GM19193 (cell line): Measurements from ENCODE around the gene SEZ6L.

Source experiments
- POLR2A ChIP-seq: IDR thresholded peaks from 4 replicates; pipeline ENCODE4 v1.6.1; 2011; ENCODE audit not compliant: insufficient read depth, insufficient read length; ENCODE audit errors: extremely low read depth

SEZ6L gene

GRCh38 chr22:26357281-26357680 lies 188.0 kb downstream of the SEZ6L start:
- no peak for TF ChIP-seq POLR2A

GRCh38 chr22:26357813-26358212 lies 188.6 kb downstream of the SEZ6L start:
- TF ChIP-seq POLR2A, result no peak

- no peak for TF ChIP-seq POLR2A
Observed at GRCh38 chr22:26359156-26359555, 189.9 kb downstream of the SEZ6L start.

GRCh38 chr22:26360169-26360885 lies 191.1 kb downstream of the SEZ6L start:
- no peak for TF ChIP-seq POLR2A

- no peak for TF ChIP-seq POLR2A
Observed at GRCh38 chr22:26362471-26362870, 193.2 kb downstream of the SEZ6L start.

DNA sequence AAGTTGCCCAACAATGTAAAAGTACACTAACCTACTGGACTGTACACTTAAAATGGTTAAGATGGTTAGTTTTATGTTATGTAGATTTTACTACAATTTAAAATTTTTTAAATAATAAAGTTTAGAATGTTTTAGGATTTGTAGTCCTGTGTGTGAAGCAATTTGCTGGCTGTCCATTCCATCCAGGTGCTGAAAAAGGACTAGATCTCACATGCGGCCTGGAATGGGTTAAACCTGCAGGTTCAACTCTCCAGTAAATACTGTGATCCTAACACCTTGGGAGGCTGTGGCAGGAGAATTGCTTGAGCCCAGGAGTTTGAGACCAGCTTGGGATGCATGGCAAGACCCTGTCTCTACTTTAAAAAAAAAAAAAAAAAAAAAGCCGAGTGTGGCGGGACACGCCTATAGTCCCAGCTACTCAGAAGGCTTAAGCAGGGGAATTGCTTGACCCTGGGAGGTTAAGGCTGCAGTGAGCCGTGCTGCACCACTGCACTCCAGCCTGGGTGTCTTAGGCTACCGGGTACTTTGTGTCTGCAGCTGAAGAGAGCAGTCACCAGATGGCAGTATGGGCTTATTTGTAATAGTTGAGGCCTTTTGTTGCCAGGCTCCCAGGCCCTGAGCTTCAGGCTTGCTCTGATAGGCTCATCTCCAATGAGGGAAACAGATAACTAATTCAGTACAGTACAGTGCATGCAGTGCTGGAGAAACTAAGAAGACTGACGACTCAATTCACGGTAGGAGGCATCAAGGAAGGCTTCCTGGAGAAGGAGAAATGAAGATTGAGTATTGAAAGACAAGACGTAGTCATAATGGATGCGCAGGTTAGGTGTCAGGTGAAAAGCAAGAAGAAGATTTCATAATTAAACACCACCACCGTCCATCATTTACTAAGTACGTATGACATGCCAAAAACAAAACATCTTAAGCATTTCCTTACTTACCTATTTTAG lies 195.1 kb downstream of the SEZ6L start:
- TF ChIP-seq POLR2A, result no peak

DNA sequence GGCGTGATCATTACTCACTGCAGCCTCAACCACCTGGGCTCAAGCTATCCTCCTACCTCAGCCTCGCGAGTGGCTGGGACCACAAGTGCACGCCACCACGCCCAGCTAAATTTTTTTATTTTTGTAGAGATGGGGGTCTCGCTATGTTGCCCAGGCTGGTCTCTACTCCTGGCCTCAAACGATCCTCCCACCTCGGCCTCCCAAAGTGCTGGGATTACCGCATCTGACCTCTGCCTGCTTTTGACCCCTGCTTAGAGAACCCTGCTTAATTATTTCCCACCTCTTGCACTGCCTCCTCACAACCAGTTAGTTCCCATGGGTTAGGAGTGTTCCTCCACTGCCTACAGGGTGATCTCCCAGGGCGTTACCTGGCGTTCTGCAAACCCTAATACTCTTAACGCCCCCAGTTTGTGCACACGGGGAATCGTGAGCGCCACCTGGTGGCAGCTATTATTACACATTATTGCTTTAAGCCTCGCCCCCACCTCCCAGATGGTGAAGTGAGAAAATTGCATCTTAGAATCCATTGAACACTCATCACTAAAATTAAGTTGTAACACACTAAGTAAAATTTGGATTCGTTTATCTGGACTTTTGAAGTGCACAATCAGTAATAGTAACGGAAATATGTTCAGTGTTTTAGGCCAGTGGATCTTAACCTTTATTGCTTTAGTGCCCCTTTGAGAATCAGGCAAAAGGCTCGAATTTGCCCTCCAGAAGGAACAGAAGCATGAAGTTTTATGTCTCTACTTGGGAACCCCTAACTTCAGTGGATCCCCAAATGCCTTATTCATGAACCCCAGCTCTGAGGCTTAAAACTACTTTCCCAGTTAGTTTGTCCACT lies 198.4 kb downstream of the SEZ6L start:
- no peak for TF ChIP-seq POLR2A

GRCh38 chr22:26372890-26373289 lies 203.6 kb downstream of the SEZ6L start:
- no peak for TF ChIP-seq POLR2A

- TF ChIP-seq POLR2A, result no peak
Observed at GRCh38 chr22:26374391-26375026, 205.2 kb downstream of the SEZ6L start.

GRCh38 chr22:26377170-26377830 lies 208.0 kb downstream of the SEZ6L start:
- TF ChIP-seq POLR2A, result no peak

DNA sequence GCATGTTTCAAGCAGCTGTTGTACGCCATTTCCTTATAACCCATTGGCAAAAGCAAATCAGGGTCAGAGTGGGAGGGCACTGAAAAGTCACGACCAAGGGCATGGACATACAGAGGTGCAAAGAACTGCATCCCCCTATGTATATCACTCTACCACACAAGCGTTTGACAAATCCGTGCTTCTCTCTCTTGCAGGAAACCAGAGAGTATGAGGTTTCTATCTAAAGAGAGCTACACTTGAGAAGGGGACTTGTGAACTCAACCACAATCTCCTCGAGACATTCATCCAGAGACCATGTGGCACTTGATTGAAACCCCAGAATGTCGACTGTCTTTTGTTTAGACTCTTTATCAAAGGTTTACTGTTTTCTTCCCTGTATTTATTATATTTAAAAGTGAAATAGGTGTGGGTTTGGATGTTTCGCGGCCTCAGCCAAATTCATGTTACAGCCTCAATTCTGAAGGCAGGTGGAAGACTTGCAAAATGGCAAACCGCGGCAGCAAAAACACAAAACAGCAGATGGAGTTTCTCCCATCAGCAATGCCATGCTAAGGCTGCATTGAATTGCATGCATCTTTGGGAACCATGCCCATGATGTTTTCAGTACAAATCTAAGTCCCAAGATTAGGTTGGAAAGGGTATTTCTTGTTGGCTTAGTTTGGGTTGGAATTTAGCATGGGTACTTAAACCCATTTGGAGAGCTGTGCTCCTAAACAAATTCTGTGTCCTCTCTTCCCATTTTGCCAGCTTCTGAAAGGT lies 211.0 kb downstream of the SEZ6L start:
- TF ChIP-seq POLR2A, result no peak

- TF ChIP-seq POLR2A, result no peak
Observed at GRCh38 chr22:26382782-26383181, 213.5 kb downstream of the SEZ6L start.

- no peak for TF ChIP-seq POLR2A
Observed at GRCh38 chr22:26383968-26384556, 214.8 kb downstream of the SEZ6L start.

DNA sequence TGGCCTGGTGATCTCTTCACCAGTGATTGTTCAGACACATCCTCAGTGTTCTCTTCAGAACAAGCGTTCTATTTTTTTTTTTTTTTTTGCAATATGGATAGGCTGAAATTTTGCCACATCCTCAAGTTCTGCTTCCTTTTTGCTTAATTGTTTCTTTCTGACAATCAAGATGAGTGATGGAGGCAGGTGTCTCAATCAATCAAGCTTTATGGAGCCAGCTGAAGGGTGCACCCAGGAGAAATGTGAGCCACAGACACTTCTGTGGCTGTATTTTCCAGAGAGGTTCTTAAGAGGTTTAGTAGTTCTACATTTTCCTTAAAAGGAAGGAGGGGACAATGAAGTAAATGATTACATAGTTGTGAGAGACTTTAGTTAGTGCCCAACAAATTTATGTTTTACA lies 215.9 kb downstream of the SEZ6L start:
- TF ChIP-seq POLR2A, result no peak

GRCh38 chr22:26389125-26389524 lies 219.9 kb downstream of the SEZ6L start:
- no peak for TF ChIP-seq POLR2A
